ENCODE results near the gene APBA2. TPM values are rescaled to one million over a fixed set of nuclear protein-coding genes. Genes with fewer than 3 reads are reported as not detected.

APBA2 gene
- total RNA-seq, 1 experiment from 2014 or later, result not detected

- DNase-seq (ENCODE audit: low spot score), result no peak
Observed at GRCh38 chr15:28983432-28984311, 97.9 kb downstream of the APBA2 start.

DNA sequence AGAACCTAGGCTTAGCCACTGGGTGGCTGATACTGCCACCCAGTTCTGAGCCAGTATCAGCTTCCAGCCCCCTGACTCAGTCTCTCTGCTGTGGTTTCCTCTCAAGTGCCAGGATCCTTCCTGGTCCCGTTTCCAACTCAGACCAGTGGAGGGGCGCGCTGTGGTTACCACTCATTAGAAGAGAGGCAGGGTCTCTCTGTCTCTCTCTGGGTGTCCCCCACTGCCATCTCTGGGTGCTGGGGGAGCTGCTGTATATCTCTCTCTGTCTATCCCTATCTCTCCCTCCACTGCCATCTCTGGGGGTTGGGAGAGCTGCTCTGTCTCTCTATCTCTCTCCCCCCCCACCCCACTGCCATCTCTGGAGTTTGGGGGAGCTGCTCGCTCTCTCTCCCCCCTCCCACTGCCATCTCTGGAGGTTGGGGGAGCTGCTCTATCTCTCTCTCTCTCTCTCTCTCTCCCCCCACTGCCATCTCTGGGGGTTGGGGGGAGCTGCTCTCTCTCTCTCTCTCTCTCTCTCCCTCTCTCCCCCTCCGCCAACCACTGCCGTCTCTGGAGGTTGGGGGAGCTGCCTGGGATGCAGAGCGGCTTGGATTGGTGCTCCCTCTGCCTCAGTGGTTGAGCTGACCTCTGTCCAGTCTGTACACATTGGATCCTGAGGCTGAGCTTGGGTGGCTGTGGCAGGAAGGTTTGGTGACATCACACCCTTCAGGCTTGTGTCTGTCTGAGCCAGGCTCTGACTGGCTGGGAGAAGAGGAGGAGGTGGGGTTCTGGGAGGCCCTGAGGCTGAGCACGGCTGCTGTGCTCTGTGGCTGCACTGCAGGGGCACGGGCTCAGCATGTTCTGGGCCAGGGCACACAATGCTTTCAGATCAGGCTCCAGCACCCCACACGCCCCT lies 98.9 kb downstream of the APBA2 start:
- DNase-seq (ENCODE audit: low spot score), result no peak

DNA sequence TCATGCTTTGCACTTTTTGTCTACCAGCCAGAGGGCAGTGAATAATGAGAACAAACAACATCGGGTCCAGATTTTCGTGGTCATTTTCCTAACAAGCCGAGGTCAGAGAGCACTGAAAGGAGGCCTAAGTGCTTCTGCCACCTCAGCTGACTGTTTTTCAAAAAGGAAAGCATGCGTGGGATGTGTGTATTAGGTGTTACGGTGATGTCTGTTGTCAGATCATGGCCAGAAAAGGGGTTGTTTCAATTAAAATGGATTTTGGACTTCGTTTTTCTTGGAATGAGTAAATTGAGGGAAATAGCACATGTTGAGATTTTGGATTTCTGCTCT lies 99.5 kb downstream of the APBA2 start:
- DNase-seq (ENCODE audit: low spot score), result no peak

- DNase-seq (ENCODE audit: low spot score), result no peak
Observed at GRCh38 chr15:28985691-28986090, 99.9 kb downstream of the APBA2 start.

- DNase-seq (ENCODE audit: low spot score), result no peak
Observed at GRCh38 chr15:28986108-28986507, 100.3 kb downstream of the APBA2 start.

DNA sequence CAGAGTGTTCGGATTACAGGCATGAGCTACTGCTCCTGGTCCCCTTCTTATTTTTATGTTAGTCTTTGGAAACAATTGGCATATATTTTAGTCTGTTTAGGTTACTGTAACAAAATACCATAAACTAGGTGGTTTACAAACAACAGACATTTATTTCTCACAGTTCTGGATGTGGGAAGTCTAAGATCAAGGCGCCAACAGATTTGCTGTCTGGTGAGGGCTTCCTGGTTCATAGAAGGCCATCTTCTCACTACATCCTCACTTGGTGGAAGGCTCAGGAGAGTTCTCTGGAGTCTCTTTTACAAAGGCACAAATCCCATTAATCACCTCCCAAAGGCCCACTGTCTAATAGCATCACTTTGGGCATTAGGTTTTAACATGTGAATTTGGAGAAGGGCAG lies 101.0 kb downstream of the APBA2 start:
- no peak for DNase-seq (ENCODE audit: low spot score)

DNA sequence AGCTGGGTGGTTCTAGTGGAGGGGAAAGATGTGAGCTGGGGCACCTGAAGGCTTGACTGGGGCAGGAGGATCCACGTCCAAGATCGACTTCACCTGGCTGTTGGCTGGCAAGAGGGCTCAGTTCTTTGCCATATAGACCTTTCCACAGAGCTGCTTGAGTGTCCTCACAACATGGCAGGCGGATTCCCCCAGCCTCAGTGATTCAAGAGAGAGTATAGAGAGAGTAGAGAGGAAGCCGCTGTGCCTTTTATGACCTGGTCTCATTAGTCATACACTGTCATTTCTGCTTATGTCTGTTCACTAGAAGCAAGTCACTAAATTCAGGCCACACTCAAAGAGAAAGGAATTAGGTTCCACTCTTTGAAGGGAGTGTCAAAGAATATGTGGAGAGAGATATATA lies 101.6 kb downstream of the APBA2 start:
- DNase-seq (ENCODE audit: low spot score), result no peak

DNA sequence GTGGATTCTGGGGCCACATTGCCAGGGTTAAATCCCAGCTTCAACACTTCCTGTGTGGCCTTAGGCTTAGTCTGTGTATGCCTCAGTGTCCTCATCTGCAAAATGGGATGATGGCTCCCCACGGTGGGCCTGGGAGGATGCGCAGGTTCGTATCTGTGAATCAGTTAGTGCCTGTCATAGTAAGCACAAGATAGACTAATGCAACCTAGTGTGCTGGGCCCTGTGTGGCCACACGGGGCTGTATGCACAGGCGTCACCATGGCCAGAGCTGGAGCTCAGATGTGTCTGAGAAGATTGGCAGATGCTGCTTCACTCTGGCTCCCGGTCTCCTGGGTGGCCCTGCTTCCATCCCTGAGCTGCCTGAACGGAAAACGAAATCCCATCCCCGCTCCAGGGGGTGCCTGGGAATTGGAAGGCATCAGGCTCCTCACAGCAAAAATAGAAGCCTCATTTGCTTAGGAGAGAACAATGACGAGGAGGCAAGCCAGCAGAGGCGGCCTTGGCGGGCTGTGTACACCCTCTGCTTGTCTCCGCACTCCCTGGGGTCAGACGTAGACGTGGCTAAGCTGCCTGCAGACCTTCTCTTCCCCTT lies 103.6 kb downstream of the APBA2 start:
- peak; percentile 7 for DNase-seq (ENCODE audit: low spot score)

DNA sequence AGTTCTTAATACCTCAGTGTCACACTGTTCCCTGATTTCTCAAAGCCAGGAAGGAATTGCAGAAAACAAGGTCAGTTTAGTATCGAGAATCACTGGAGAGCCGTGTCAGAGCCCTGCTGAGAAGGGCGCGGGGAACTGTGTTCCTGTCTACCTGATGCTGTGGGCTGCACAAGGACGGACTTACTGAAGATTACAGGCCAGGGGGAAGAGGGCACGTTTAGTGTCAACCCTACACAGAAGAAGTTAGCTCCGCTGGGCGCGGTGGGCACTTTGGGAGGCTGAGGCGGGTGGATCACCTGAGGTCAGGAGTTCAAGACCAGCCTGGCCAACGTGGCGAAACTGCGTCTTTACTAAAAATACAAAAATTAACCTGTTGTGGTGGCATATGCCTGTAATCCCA lies 104.1 kb downstream of the APBA2 start:
- no peak for DNase-seq (ENCODE audit: low spot score)

GRCh38 chr15:28990390-28990789 lies 104.6 kb downstream of the APBA2 start:
- no peak for DNase-seq (ENCODE audit: low spot score)

DNA sequence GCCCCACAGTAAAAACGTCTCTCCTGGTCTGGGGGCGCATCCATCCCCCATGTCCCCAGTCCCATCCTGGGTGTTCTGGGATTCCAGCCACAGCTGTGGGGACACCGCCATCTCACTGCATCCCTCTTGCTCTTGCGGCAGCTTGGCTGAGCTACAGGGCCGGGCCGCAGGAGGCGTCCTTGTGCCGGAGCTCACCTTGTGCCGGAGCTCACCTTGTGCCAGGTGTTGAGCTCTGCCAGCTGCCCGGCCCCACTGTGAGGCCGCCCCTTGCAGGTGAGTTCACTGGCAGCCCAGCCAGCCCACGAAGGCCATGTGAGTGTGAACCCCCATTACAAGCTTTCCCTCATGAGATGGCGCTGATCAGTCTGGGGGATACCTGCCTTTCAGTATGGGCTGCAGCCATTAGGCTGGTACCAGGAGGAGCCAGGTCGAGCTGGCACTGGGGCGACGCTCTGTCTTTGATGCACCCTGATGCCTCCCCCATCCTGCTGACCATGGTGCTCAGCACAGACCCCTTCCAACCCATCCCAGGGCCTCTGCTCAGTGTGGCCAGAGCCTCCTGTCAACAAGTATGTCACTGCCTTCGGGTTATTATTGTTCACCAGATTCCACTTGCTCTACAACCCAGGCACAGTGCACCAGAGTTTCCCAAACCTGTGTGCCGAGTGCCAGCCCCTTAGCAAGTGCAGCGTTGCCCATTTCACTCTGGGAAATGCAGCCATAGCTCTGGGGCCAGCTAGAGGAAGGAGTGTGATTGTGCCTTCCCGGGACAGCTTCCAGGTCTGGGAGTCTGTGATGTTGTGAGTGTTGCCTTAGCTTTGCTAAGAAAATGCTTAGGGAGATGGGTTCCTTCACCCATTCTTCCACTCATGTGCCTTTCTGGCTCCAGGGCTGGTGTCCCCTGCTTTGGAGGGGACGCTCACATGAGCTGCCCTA lies 105.7 kb downstream of the APBA2 start:
- no peak for DNase-seq (ENCODE audit: low spot score)

GRCh38 chr15:28992336-28992864 lies 106.6 kb downstream of the APBA2 start:
- DNase-seq (ENCODE audit: low spot score), result no peak

- no peak for DNase-seq (ENCODE audit: low spot score)
Observed at GRCh38 chr15:28993051-28993719, 107.4 kb downstream of the APBA2 start.

- DNase-seq (ENCODE audit: low spot score), result no peak
Observed at GRCh38 chr15:28993720-28994053, 107.9 kb downstream of the APBA2 start.

DNA sequence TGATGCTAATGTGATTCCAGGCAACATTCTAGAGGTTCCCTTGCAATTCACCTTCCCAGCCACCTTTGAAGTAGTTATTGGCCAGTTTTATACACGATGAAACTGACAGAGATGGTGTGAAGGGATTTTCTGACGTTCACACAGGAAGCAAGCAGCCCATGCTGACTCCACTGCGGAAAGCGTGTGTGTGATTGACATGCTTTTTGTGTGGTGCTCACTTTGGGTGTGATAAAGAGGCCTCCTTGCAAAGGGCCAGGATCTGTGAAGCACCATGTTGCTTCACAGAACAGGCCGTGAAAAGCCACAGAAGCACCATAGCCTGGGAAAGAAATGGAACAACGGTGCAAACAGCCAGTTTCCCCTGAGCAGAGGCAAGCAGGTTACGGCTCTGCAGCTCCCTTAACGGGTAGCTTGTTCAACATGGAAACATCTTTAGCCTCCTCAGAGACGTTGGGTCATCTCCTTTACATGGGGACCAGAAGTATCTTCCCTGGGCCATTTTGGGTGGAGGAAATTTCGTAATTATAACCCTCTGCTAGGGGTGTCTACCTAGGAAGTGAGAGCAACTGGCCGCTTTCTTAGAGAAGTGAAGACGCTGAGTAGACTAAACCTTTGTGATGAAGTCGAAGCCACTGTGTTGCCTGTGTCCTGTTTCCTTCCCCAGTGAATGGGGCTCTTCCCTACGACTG lies 108.5 kb downstream of the APBA2 start:
- no peak for DNase-seq (ENCODE audit: low spot score)

DNA sequence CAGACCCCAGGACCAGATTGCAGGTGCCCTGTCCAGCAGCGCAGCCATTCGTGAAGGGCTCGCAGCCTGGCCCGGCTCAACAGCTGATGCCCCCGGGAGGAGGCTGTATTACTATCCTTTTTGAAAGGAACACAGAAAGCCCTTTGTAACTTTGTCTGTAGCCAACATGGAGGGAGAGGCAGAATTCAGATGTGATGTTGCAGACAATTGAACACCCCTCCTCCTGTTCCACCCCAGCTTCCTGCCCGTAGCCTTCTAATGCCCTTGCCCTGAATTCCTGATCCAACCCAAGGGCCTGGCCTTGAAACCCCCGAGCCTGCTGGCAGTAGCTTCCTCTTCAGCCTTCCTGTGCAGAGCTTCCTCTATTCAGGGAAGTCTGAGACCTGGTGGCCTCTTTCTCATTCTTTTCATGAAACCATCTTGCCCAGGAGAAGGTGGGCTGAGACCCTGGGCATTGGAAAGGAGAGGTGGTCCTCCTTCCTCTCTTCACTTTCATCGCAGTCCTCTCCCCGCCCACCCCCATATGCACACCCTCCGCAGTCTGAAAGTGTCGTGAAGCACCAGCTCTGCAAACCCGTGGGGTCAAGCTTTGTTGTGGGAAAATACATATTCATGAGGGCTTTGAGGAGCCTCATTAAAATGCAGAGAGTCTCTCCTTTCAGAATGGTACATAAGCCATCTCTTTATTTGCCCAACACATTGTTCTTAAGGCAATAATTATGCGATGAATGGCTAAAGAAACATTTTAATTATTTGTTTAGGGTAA lies 109.2 kb downstream of the APBA2 start:
- DNase-seq (ENCODE audit: low spot score), result no peak

DNA sequence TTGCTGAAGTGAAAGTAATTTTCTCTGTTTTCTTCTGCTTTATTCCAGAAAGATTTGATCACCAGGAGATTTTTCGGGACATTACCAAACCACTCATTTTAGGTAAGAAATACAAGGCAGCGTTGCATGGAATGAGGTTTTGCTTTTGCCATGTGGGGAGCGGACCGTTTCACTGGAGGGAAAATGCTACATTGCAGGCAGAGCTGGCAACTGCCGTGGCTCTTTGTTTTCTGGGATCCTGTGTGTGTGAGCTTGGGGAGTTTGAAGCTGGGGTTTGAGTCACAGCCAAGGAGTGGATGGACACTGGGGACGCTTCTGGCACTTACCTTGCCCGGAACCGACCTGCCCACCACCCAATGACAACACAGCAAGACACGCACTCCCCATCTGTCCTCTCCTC lies 109.9 kb downstream of the APBA2 start:
- no peak for DNase-seq (ENCODE audit: low spot score)

GRCh38 chr15:28996289-28996688 lies 110.5 kb downstream of the APBA2 start:
- no peak for DNase-seq (ENCODE audit: low spot score)

- DNase-seq (ENCODE audit: low spot score), result no peak
Observed at GRCh38 chr15:28996953-28997352, 111.2 kb downstream of the APBA2 start.
